Ovary (tissue), 3 donors: ENCODE data around the gene KIZ.

Experiments
- CTCF ChIP-seq, 3 donors: fragments of 450-650 bp in 2 of 3; fragments of 200-600 bp in 1 of 3; IDR thresholded peaks; one replicate each; pipeline versions ENCODE4 v1.5.1 to v1.8.0; 2016 to 2022; ENCODE audit warnings: antibody characterized with exemption in 3 of 3, mild to moderate bottlenecking in 1 of 3
- POLR2A ChIP-seq: fragments of 450-650 bp; IDR thresholded peaks from one replicate; pipeline ENCODE4 v1.6.1; 2017; ENCODE audit warnings: antibody characterized with exemption, mild to moderate bottlenecking, moderate library complexity
- donor health status: DM: no; HTN: no; CAD: no.

DNA sequence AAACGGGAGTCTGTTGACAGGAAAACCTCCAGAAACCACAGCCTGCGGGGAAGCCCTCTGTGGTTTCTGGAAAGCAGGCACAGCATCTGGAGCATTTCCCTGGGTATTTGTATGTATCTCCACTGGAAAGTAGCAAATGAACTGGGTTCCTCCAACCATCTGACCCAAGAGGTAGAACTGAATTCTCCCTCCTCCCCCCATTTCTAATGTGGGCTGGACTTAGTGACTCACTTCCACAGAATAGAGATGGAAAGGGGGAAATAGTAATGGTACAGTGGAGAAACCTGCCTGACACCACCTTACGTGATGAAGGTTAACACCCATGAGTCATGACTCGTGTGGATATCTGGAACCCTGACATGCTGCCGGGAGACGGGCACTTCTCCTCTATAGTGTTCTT, 125.4 kb downstream of the KIZ start:
- TF ChIP-seq CTCF (IDR thresholded peaks at IDR 0.05) (no peak), POLR2A (no peak)
